Endothelial cell of umbilical vein (primary cell): Measurements from ENCODE around the gene HIP1. TPM values are rescaled to one million over a fixed set of nuclear protein-coding genes. Genes with fewer than 3 reads are reported as not detected.

Experiments
- BruUV-seq: library from RNA; stranded (reverse); fragments of 400-500 nt; replicated peaks from 2 replicates; lab custom pipeline; 2021; lab: Mats Ljungman, UMichigan
- CTCF ChIA-PET: fragments of 300-600, 350-600 bp; sonication (Branson Sonifier 250); formaldehyde crosslinking; loops from one replicate; lab custom pipeline; 2021; ENCODE audit warnings: antibody characterized with exemption, inconsistent platforms; lab: Charles Lee
- POLR2A ChIA-PET: fragments of 300-600, 350-600 bp; sonication (Branson Sonifier 250); formaldehyde crosslinking; loops from one replicate; lab custom pipeline; 2021; ENCODE audit warnings: antibody characterized with exemption, inconsistent platforms; lab: Charles Lee
- DNase-seq: peaks from one replicate; pipeline ENCODE4 v3.0.0-alpha.2; 2011; ENCODE audit warnings: low read depth, low spot score
- FAIRE-seq: peaks from 2 replicates; lab custom pipeline; 2011; peaks lifted over from hg19 to GRCh38; lab: Jason Lieb, UNC
- H2AFZ ChIP-seq: 2 replicates; pipeline ENCODE4 v1.6.0; 2012; ENCODE audit warnings: low read depth, low read length, control low read depth, inconsistent platforms
- H3K27ac ChIP-seq: 2 replicates; pipeline ENCODE4 v1.5.1; 2011; ENCODE audit warnings: low read depth, mild to moderate bottlenecking, control low read depth, low read length, moderate library complexity; ENCODE audit not compliant: insufficient read depth
- H3K27me3 ChIP-seq, 2 experiments: 2 replicates each; pipeline versions ENCODE4 v1.6.0 to v1.6.1; 2011; ENCODE audit warnings: low read length in 2 of 2, mixed read lengths in 1 of 2; ENCODE audit not compliant: control insufficient read depth in 2 of 2, insufficient read depth in 2 of 2
- H3K36me3 ChIP-seq, 2 experiments: 2 replicates in 1 of 2; 3 replicates in 1 of 2; pipeline ENCODE4 v1.5.1; 2011; ENCODE audit warnings: low read length in 2 of 2, mild to moderate bottlenecking in 1 of 2, moderate library complexity in 1 of 2; ENCODE audit not compliant: control insufficient read depth in 2 of 2, insufficient read depth in 2 of 2; ENCODE audit errors: extremely low read depth in 1 of 2
- H3K4me1 ChIP-seq: 3 replicates; pipeline ENCODE4 v1.5.1; 2011; ENCODE audit warnings: mild to moderate bottlenecking, low read length; ENCODE audit not compliant: control insufficient read depth, insufficient read depth; ENCODE audit errors: extremely low read depth
- H3K4me2 ChIP-seq: 2 replicates; pipeline ENCODE4 v1.6.1; 2011; ENCODE audit warnings: low read length, control low read depth, mixed read lengths; ENCODE audit not compliant: insufficient read depth
- H3K4me3 ChIP-seq, 3 experiments: fragments of 200-600 bp in 1 of 3; sonication (generic), shearing (Covaris generic) in 1 of 3; replicated peaks in 1 of 3; 2 replicates each; pipeline ENCODE4 v1.5.1; 2011 to 2016; ENCODE audit warnings: control low read depth in 3 of 3, low read length in 3 of 3, mild to moderate bottlenecking in 2 of 3, inconsistent platforms in 1 of 3, low read depth in 1 of 3, moderate library complexity in 1 of 3; ENCODE audit not compliant: insufficient read depth in 1 of 3
- H3K79me2 ChIP-seq: 2 replicates; pipeline ENCODE4 v1.6.0; 2012; ENCODE audit warnings: low read length, inconsistent platforms; ENCODE audit not compliant: control insufficient read depth, insufficient read depth
- H3K9ac ChIP-seq: replicated peaks from 2 replicates; pipeline ENCODE3; 2011; ENCODE audit warnings: low read length, control low read depth; ENCODE audit not compliant: insufficient read depth; ENCODE audit errors: extremely low read depth
- H3K9me1 ChIP-seq: replicated peaks from 3 replicates; pipeline ENCODE4 v1.6.0; 2011; ENCODE audit warnings: mild to moderate bottlenecking, low read length; ENCODE audit not compliant: control insufficient read depth, insufficient read depth; ENCODE audit errors: extremely low read depth
- H3K9me3 ChIP-seq: replicated peaks from 2 replicates; pipeline ENCODE4 v1.5.1; 2012; ENCODE audit warnings: low read length, inconsistent platforms; ENCODE audit not compliant: control insufficient read depth, insufficient read depth
- H4K20me1 ChIP-seq: replicated peaks from 2 replicates; pipeline ENCODE3; 2011; ENCODE audit warnings: mild to moderate bottlenecking, low read length; ENCODE audit not compliant: control insufficient read depth, insufficient read depth; ENCODE audit errors: extremely low read depth
- EZH2 ChIP-seq: IDR thresholded peaks from 2 replicates; pipeline ENCODE4 v1.6.1; 2012; ENCODE audit warnings: borderline replicate concordance, low read depth, mild to moderate bottlenecking, moderate library complexity, low read length, inconsistent platforms; ENCODE audit not compliant: severe bottlenecking
- FOS ChIP-seq: IDR thresholded peaks from 2 replicates; pipeline ENCODE4 v1.6.1; 2011; ENCODE audit warnings: mild to moderate bottlenecking, low read length, moderate library complexity, borderline replicate concordance; ENCODE audit not compliant: insufficient read depth
- GATA2 ChIP-seq: IDR thresholded peaks from 2 replicates; pipeline ENCODE4 v1.7.0; 2011; ENCODE audit warnings: low read depth, mild to moderate bottlenecking, moderate library complexity, mixed read lengths, low read length; ENCODE audit not compliant: insufficient read length, insufficient read depth
- POLR2A ChIP-seq: IDR thresholded peaks from 2 replicates; pipeline ENCODE4 v1.6.1; 2012; ENCODE audit warnings: low read depth, mild to moderate bottlenecking, control low read depth, low read length
- POLR2AphosphoS5 ChIP-seq: IDR thresholded peaks from 2 replicates; pipeline ENCODE4 v1.6.1; 2012; ENCODE audit warnings: low read depth, mild to moderate bottlenecking, control low read depth, low read length, moderate library complexity; ENCODE audit not compliant: insufficient read depth
- dilution Hi-C: fragments of 300-500 bp; cut with MboI; formaldehyde crosslinking; loops from one replicate; pipeline ENCODE4 v1.15.0; 2019; ENCODE audit warnings: low sequenced_read_pairs; ENCODE audit not compliant: extremely low pct_ligation_motif_present
- intact Hi-C: fragments of 100-400 bp; cut with micrococcal nuclease; formaldehyde crosslinking; loops from one replicate; pipeline ENCODE4 v1.10.0; 2022
- polyA plus RNA-seq, 4 experiments: library from polyadenylated mRNA; depleted of rRNA in 3 of 4; stranded (reverse) in 3 of 4; unstranded in 1 of 4; fragments of >200 nt; gene quantifications; 2 replicates each; pipeline versions ENCODE4 v1.2.1 to v1.2.3, GENCODE V29; 2011 to 2012; ENCODE audit warnings: missing spikeins in 1 of 4
- total RNA-seq: library from RNA; stranded (reverse); gene quantifications from 2 replicates; pipeline ENCODE4 v1.2.3, GENCODE V29; 2021
- TF ChIP-seq, protein P1 (sequence below), 2 donors: IDR thresholded peaks; 1 replicate in 1 of 2; 2 replicates in 1 of 2; pipeline ENCODE4 v1.5.1; 2011; ENCODE audit warnings: low read length in 2 of 2, mild to moderate bottlenecking in 2 of 2, moderate library complexity in 2 of 2, control low read depth in 1 of 2, inconsistent platforms in 1 of 2, low read depth in 1 of 2; ENCODE audit not compliant: insufficient read depth in 1 of 2; ENCODE audit errors: extremely low read depth in 1 of 2

HIP1 gene
- total and polyA plus RNA-seq, 2 donors (not counting 3 experiments of a cell fraction or from before 2014, with no cell fraction given), result 23.7 to 47.6 TPM

DNA sequence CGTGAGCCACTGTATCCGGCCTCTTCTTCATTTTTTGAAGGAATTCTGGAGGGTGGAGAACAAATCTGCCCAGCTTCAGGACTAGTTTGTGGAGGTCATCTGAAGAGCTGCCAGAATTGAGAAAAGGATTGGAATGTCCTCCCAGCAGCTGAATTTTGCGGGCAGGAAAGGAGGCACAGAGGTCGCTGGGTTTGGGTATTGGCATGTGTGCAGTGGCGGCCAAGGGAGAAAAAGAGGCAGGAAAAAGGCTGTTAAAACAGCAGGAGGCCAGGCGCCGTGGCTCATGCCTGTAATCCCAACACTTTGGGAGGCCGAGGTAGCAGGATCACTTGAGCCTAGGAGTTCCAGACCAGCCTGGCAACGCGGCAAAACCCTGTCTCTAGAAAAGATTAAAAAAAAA lies 80.4 kb downstream of the HIP1 start:
- Histone ChIP-seq H3K9ac (no peak overlapping the region), H3K4me3 (no peak overlapping the region), H3K27ac (no peak overlapping the region), H3K36me3 (no peaks in the 10 kb centered on the region), H3K4me2 (no peak overlapping the region), H2AFZ (no peak overlapping the region), H3K4me1 (no peaks in the 10 kb centered on the region), H4K20me1 (no peaks in the 10 kb centered on the region), H3K9me1 (no peaks in the 10 kb centered on the region), H3K9me3 (no peaks in the 10 kb centered on the region), H3K79me2 (no peaks in the 10 kb centered on the region), H3K27me3 (no peaks in the 10 kb centered on the region)
- FAIRE-seq (no peak), DNase-seq (no peak)
- intact Hi-C loops (no loop called here), dilution Hi-C loops (no loop called here)
- TF ChIP-seq, protein P1, sequence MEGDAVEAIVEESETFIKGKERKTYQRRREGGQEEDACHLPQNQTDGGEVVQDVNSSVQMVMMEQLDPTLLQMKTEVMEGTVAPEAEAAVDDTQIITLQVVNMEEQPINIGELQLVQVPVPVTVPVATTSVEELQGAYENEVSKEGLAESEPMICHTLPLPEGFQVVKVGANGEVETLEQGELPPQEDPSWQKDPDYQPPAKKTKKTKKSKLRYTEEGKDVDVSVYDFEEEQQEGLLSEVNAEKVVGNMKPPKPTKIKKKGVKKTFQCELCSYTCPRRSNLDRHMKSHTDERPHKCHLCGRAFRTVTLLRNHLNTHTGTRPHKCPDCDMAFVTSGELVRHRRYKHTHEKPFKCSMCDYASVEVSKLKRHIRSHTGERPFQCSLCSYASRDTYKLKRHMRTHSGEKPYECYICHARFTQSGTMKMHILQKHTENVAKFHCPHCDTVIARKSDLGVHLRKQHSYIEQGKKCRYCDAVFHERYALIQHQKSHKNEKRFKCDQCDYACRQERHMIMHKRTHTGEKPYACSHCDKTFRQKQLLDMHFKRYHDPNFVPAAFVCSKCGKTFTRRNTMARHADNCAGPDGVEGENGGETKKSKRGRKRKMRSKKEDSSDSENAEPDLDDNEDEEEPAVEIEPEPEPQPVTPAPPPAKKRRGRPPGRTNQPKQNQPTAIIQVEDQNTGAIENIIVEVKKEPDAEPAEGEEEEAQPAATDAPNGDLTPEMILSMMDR (IDR thresholded peaks at IDR 0.05; ENCODE audit: extremely low read depth in 1 of 2, insufficient read depth in 1 of 2, low read depth in 1 of 2, low read length in 2 of 2), result no peak
- TF ChIP-seq POLR2AphosphoS5 (no peak), FOS (no peak), EZH2 (no peak), GATA2 (no peak)
- POLR2A ChIA-PET, result no interaction called here
- CTCF ChIA-PET, result no interaction called here
- BruUV-seq, result no TSS peak

DNA sequence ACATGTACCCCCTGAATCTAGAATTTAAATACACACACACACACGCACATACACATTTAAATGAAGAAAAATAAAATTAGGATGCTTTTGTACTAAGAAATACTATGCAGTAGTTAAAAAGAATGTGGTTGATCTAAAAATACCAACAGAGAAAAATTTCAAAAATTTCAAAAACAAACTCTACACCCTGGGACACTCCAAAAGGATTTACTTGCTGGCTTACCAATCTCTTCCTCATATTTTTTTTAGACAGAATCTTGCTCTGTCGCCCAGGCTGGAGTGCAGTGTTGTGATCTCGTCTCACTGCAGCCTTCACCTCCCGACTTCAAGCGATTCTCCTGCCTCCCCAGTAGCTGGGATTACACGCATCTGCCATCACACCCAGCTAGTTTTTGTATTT lies 80.9 kb downstream of the HIP1 start:
- no peaks in the 10 kb centered on the region for H3K9me3 ChIP-seq
- no TSS peak for BruUV-seq
- no peaks in the 10 kb centered on the region for H4K20me1 ChIP-seq
- no peaks in the 10 kb centered on the region for H3K27me3 ChIP-seq
- H3K9me1 ChIP-seq, result no peaks in the 10 kb centered on the region
- no peaks in the 10 kb centered on the region for H3K36me3 ChIP-seq
- H3K27ac ChIP-seq, result no peak overlapping the region
- no peak overlapping the region for H3K4me2 ChIP-seq
- H3K79me2 ChIP-seq, result no peaks in the 10 kb centered on the region
- TF ChIP-seq GATA2, result no peak
- no peak for TF ChIP-seq POLR2A
- ChIA-PET CTCF (interaction anchor here (0.7 kb wide), 1 partner anchor 363 kb away, joined by 3 read pairs; no protein-coding TSS in a partner anchor), POLR2A (no interaction called here)
- H2AFZ ChIP-seq, result no peak overlapping the region
- intact Hi-C loops, result no loop called here
- H3K4me1 ChIP-seq, result no peaks in the 10 kb centered on the region
- no peak for DNase-seq
- no peak overlapping the region for H3K4me3 ChIP-seq
- no peak for FAIRE-seq
- dilution Hi-C loops, result no loop called here
- no peak overlapping the region for H3K9ac ChIP-seq
